ENCODE measurements around the gene IFITM1. TPM values are rescaled to one million over a fixed set of nuclear protein-coding genes. Genes with fewer than 3 reads are reported as not detected.

Gene IFITM1
- total and polyA plus RNA-seq, 9 of the 15 experiments (the other 6 are each of a cell fraction or from before 2014, with no cell fraction given): 691 to 5,579 (median 974) TPM

GRCh38 chr11:313787-314553 lies at the start of gene IFITM1 (continued):
- TF ChIP-seq ZNF318 (IDR thresholded peaks at IDR 0.05; ENCODE audit: borderline replicate concordance in 1 of 2, low read depth in 1 of 2) (no peak), ZNF717 (CRISPR knock-in tag; IDR thresholded peaks at IDR 0.05) (no peak), E2F6 (IDR thresholded peaks at IDR 0.05; ENCODE audit: borderline replicate concordance in 1 of 2, extremely low read depth in 1 of 2, insufficient read depth in 1 of 2, insufficient read length in 1 of 2, low read depth in 1 of 2, low read length in 1 of 2, poor library complexity in 1 of 2, severe bottlenecking in 1 of 2) (no peak), ZNF431 (CRISPR knock-in tag; IDR thresholded peaks at IDR 0.05) (no peak), MTF1 (CRISPR knock-in tag; IDR thresholded peaks at IDR 0.05; ENCODE audit: borderline replicate concordance) (no peak), RERE (CRISPR knock-in tag; IDR thresholded peaks at IDR 0.05; ENCODE audit: borderline replicate concordance) (no peak), CBFA2T3 (IDR thresholded peaks at IDR 0.05) (no peak), TAL1 (IDR thresholded peaks at IDR 0.05) (no peak)

All from K562 (cell line).